Fibroblast of lung (primary cell): Measurements from ENCODE around the gene ZSCAN4.

Source experiments
- EZH2 ChIP-seq: IDR thresholded peaks from 2 replicates; pipeline ENCODE4 v1.5.1; 2012; ENCODE audit warnings: low read length, control low read depth, mild to moderate bottlenecking; ENCODE audit errors: missing control alignments
- TF ChIP-seq, protein P1 (sequence below), 2 donors: IDR thresholded peaks in 1 of 2; conservative IDR thresholded peaks in 1 of 2; 1 replicate in 1 of 2; 2 replicates in 1 of 2; pipeline ENCODE4 v1.5.1; 2011 to 2012; ENCODE audit warnings: low read length in 2 of 2, control low read depth in 1 of 2, inconsistent platforms in 1 of 2, low read depth in 1 of 2, mild to moderate bottlenecking in 1 of 2

DNA sequence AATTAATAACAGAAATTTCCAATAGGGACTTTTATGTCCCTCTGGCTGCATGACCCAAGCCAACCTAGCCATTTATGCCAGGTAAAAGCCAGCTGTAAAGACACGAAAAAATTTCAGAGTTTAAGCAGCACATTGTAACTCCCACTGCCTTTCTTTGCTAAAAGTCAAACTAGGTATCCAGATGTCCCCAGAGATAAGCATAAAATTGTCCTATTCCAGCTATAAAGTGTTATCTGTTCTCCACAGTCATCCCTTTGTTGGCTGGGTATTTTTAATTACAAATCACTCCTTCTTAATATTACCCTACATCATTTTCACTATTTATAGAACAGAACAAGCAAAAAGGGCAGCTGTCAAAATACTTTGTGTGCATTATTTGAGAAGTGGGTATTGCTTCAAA is 43.5 kb downstream of the ZSCAN4 start:
- TF ChIP-seq, protein P1, sequence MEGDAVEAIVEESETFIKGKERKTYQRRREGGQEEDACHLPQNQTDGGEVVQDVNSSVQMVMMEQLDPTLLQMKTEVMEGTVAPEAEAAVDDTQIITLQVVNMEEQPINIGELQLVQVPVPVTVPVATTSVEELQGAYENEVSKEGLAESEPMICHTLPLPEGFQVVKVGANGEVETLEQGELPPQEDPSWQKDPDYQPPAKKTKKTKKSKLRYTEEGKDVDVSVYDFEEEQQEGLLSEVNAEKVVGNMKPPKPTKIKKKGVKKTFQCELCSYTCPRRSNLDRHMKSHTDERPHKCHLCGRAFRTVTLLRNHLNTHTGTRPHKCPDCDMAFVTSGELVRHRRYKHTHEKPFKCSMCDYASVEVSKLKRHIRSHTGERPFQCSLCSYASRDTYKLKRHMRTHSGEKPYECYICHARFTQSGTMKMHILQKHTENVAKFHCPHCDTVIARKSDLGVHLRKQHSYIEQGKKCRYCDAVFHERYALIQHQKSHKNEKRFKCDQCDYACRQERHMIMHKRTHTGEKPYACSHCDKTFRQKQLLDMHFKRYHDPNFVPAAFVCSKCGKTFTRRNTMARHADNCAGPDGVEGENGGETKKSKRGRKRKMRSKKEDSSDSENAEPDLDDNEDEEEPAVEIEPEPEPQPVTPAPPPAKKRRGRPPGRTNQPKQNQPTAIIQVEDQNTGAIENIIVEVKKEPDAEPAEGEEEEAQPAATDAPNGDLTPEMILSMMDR (conservative IDR thresholded peaks at IDR 0.05 in 1 of 2, IDR thresholded peaks at IDR 0.05 in 1 of 2; ENCODE audit: low read depth in 1 of 2, low read length in 2 of 2): no peak
- no peak for TF ChIP-seq EZH2
